ENCODE data around the gene PLA2G4D. TPM values are rescaled to one million over a fixed set of nuclear protein-coding genes. Genes with fewer than 3 reads are reported as not detected.

PLA2G4D gene
- total RNA-seq, 1 experiment from 2014 or later = not detected

GRCh38 chr15:42136513-42136912 lies 42.2 kb upstream of the PLA2G4D start:
- Histone ChIP-seq H3K4me1 (ENCODE audit: control insufficient read depth, insufficient read depth, low read length) (no peaks in the 10 kb centered on the region; the same call in 1 of the 2 replicates), H3K36me3 (ENCODE audit: control insufficient read depth, insufficient read depth, low read length) (no peaks in the 10 kb centered on the region), H3K4me3 (ENCODE audit: low read depth in 2 of 2, low read length in 2 of 2) (no peak overlapping the region), H3K27ac (ENCODE audit: low read length) (no peak overlapping the region), H3K27me3 (ENCODE audit: control insufficient read depth, insufficient read depth, low read length) (no peaks in the 10 kb centered on the region), H3K9me3 (ENCODE audit: control insufficient read depth, insufficient read depth, low read depth, low read length) (no peaks in the 10 kb centered on the region)
- intact Hi-C loops (cut with micrococcal nuclease; ENCODE audit: unreplicated experiment) = loop anchor here (5.0 kb wide), 1 partner anchor 149 kb away; no protein-coding TSS in a partner anchor
- ATAC-seq (no peak), DNase-seq (ENCODE audit: low read depth, low spot score) (no peak)
- no TSS peak for BruUV-seq (replicated peaks)
- ChIA-PET POLR2A (interaction anchor here (0.6 kb wide), 1 partner anchor 23 kb away, joined by 3 read pairs; no protein-coding TSS in a partner anchor), CTCF (interaction anchor here (0.7 kb wide), 1 partner anchor 275 kb away, joined by 6 read pairs; no protein-coding TSS in a partner anchor)
- TF ChIP-seq, protein P1, sequence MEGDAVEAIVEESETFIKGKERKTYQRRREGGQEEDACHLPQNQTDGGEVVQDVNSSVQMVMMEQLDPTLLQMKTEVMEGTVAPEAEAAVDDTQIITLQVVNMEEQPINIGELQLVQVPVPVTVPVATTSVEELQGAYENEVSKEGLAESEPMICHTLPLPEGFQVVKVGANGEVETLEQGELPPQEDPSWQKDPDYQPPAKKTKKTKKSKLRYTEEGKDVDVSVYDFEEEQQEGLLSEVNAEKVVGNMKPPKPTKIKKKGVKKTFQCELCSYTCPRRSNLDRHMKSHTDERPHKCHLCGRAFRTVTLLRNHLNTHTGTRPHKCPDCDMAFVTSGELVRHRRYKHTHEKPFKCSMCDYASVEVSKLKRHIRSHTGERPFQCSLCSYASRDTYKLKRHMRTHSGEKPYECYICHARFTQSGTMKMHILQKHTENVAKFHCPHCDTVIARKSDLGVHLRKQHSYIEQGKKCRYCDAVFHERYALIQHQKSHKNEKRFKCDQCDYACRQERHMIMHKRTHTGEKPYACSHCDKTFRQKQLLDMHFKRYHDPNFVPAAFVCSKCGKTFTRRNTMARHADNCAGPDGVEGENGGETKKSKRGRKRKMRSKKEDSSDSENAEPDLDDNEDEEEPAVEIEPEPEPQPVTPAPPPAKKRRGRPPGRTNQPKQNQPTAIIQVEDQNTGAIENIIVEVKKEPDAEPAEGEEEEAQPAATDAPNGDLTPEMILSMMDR (IDR thresholded peaks at IDR 0.05) = no peak
- TF ChIP-seq, protein P2, sequence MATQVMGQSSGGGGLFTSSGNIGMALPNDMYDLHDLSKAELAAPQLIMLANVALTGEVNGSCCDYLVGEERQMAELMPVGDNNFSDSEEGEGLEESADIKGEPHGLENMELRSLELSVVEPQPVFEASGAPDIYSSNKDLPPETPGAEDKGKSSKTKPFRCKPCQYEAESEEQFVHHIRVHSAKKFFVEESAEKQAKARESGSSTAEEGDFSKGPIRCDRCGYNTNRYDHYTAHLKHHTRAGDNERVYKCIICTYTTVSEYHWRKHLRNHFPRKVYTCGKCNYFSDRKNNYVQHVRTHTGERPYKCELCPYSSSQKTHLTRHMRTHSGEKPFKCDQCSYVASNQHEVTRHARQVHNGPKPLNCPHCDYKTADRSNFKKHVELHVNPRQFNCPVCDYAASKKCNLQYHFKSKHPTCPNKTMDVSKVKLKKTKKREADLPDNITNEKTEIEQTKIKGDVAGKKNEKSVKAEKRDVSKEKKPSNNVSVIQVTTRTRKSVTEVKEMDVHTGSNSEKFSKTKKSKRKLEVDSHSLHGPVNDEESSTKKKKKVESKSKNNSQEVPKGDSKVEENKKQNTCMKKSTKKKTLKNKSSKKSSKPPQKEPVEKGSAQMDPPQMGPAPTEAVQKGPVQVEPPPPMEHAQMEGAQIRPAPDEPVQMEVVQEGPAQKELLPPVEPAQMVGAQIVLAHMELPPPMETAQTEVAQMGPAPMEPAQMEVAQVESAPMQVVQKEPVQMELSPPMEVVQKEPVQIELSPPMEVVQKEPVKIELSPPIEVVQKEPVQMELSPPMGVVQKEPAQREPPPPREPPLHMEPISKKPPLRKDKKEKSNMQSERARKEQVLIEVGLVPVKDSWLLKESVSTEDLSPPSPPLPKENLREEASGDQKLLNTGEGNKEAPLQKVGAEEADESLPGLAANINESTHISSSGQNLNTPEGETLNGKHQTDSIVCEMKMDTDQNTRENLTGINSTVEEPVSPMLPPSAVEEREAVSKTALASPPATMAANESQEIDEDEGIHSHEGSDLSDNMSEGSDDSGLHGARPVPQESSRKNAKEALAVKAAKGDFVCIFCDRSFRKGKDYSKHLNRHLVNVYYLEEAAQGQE (IDR thresholded peaks at IDR 0.05; ENCODE audit: insufficient read depth in 1 of 2, low read depth in 2 of 2, low read length in 1 of 2) = no peak
- TF ChIP-seq POLR2AphosphoS5 (IDR thresholded peaks at IDR 0.05; ENCODE audit: low read depth, low read length) (no peak), SIN3A (IDR thresholded peaks at IDR 0.05; ENCODE audit: borderline replicate concordance, insufficient read depth, low read depth, low read length) (no peak)
- in situ Hi-C loops (cut with HindIII; ENCODE audit: low pct_unique_long_range_greater_than_20kb, low sequenced_read_pairs) = no loop called here

DNA sequence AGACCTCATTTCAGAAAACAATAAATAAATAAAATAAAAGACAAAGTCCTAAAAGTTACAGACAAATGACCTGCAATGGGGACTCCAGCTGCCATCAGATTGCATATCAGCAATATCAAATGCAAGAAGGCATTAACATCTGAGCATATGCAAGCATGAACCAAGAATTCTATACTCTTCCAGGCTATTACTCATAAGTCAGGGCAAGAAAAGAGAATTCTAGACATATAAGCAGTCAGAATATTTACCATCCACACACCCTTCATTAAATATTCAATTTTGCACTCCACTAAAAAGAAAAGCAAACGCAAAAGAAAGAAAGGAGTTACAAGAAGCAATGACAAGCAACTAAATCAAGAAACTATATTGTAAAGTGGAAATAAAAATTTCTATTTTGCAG lies 41.0 kb upstream of the PLA2G4D start:
- POLR2A ChIA-PET = no interaction called here

More for the DNA sequence above, 41.0 kb upstream of the PLA2G4D start:
- in situ Hi-C loops (cut with HindIII; ENCODE audit: low pct_unique_long_range_greater_than_20kb, low sequenced_read_pairs) = no loop called here
- no peak overlapping the region for H3K27ac ChIP-seq (ENCODE audit: low read length)
- H3K9me3 ChIP-seq (ENCODE audit: control insufficient read depth, insufficient read depth, low read depth, low read length) = no peaks in the 10 kb centered on the region
- intact Hi-C loops (cut with micrococcal nuclease; ENCODE audit: unreplicated experiment) = loop anchor here (2.0 to 5.0 kb wide), 2 partner anchors 69 to 148 kb away; no protein-coding TSS in a partner anchor
- ATAC-seq (no peak), DNase-seq (ENCODE audit: low read depth, low spot score) (no peak)
- no TSS peak for BruUV-seq (replicated peaks)
- no peak for TF ChIP-seq POLR2AphosphoS5 (IDR thresholded peaks at IDR 0.05; ENCODE audit: low read depth, low read length)
- TF ChIP-seq, protein P2 (IDR thresholded peaks at IDR 0.05; ENCODE audit: insufficient read depth in 1 of 2, low read depth in 2 of 2, low read length in 1 of 2) = no peak
- TF ChIP-seq, protein P1 (IDR thresholded peaks at IDR 0.05) = no peak
- TF ChIP-seq TCF7L2 (IDR thresholded peaks at IDR 0.05; ENCODE audit: low read depth, low read length) = no peak
- TF ChIP-seq SIN3A (IDR thresholded peaks at IDR 0.05; ENCODE audit: borderline replicate concordance, insufficient read depth, low read depth, low read length) = no peak
- no peaks in the 10 kb centered on the region for H3K27me3 ChIP-seq (ENCODE audit: control insufficient read depth, insufficient read depth, low read length)
- no peaks in the 10 kb centered on the region for H3K36me3 ChIP-seq (ENCODE audit: control insufficient read depth, insufficient read depth, low read length)
- H3K4me1 ChIP-seq (ENCODE audit: control insufficient read depth, insufficient read depth, low read length) = no peaks in the 10 kb centered on the region; the same call in 1 of the 2 replicates
- H3K4me3 ChIP-seq (ENCODE audit: low read depth in 2 of 2, low read length in 2 of 2) = no peak overlapping the region
- CTCF ChIA-PET = interaction anchor here (0.6 to 2.2 kb wide), 3 partner anchors 42 to 358 kb away, joined by 3 to 15 read pairs (median 6); no protein-coding TSS in a partner anchor
